Neutrophil (primary cell): ENCODE measurements around the gene VGLL4.
"Not testable (repeated sequence)": the region's sequence is repeated elsewhere in the genome, so short reads cannot be mapped to it uniquely, and the experiment has no call there.

Source experiments
- H3K27ac ChIP-seq: fragments of 200-600 bp; sonication (generic); 2 replicates; pipeline ENCODE4 v1.5.1; 2016; ENCODE audit warnings: mild to moderate bottlenecking, moderate library complexity
- H3K27me3 ChIP-seq: fragments of 200-600 bp; sonication (generic); 2 replicates; pipeline ENCODE4 v1.6.0; 2016; ENCODE audit warnings: mild to moderate bottlenecking
- H3K36me3 ChIP-seq: fragments of 200-600 bp; sonication (generic); 2 replicates; pipeline ENCODE4 v1.5.1; 2017
- H3K4me1 ChIP-seq, 2 experiments: fragments of 200-600 bp in 1 of 2; sonication (generic) in 1 of 2; 1 replicate in 1 of 2; 2 replicates in 1 of 2; pipeline versions ENCODE4 v1.5.1 to v1.6.1; 2013 to 2016; ENCODE audit warnings: low read depth in 1 of 2, low read length in 1 of 2, mild to moderate bottlenecking in 1 of 2, moderate library complexity in 1 of 2; ENCODE audit not compliant: control insufficient read depth in 1 of 2, insufficient read depth in 1 of 2
- H3K4me3 ChIP-seq, 2 experiments: fragments of 200-600 bp in 1 of 2; sonication (generic) in 1 of 2; 1 replicate in 1 of 2; 2 replicates in 1 of 2; pipeline ENCODE4 v1.5.1; 2013 to 2016; ENCODE audit warnings: low read depth in 1 of 2, low read length in 1 of 2, mild to moderate bottlenecking in 1 of 2, moderate library complexity in 1 of 2
- H3K9me3 ChIP-seq: fragments of 200-600 bp; sonication (generic); 2 replicates; pipeline ENCODE4 v1.5.1; 2016
- CTCF ChIP-seq: fragments of 200-600 bp; sonication (generic); IDR thresholded peaks from 2 replicates; pipeline ENCODE4 v1.5.1; 2016; ENCODE audit warnings: antibody characterized with exemption

The VGLL4 gene

GRCh38 chr3:11600501-11601282, 43.0 kb downstream of the VGLL4 start:
- TF ChIP-seq CTCF: no peak
- Histone ChIP-seq H3K27ac (no peak overlapping the region), H3K36me3 (peaks cover 10% of the 10 kb centered on the region), H3K9me3 (no peaks in the 10 kb centered on the region), H3K4me3 (no peak overlapping the region), H3K4me1 (peaks cover 0 to 4% of the 10 kb centered on the region in 2 experiments), H3K27me3 (no peaks in the 10 kb centered on the region)

GRCh38 chr3:11596387-11596786, 47.3 kb downstream of the VGLL4 start:
- Histone ChIP-seq H3K9me3 (no peaks in the 10 kb centered on the region), H3K27ac (no peak overlapping the region), H3K4me1 (peaks cover 2 to 4% of the 10 kb centered on the region in 2 experiments), H3K4me3 (no peak overlapping the region), H3K27me3 (no peaks in the 10 kb centered on the region), H3K36me3 (peaks cover 10% of the 10 kb centered on the region)
- no peak for TF ChIP-seq CTCF

- H3K27me3 ChIP-seq, H3K4me3 ChIP-seq, H3K4me1 ChIP-seq, H3K36me3 ChIP-seq, H3K9me3 ChIP-seq, H3K27ac ChIP-seq: not testable (repeated sequence)
These were observed 48.7 kb downstream of the VGLL4 start for GRCh38 chr3:11595024-11595423.

GRCh38 chr3:11593318-11594034, 50.2 kb downstream of the VGLL4 start:
- Histone ChIP-seq H3K9me3 (no peaks in the 10 kb centered on the region), H3K27me3 (no peaks in the 10 kb centered on the region), H3K36me3 (no peaks in the 10 kb centered on the region), H3K27ac (no peak overlapping the region), H3K4me1 (peaks cover 4 to 12% of the 10 kb centered on the region in 2 experiments), H3K4me3 (no peak overlapping the region)
- TF ChIP-seq CTCF: no peak

GRCh38 chr3:11592445-11593298, 51.0 kb downstream of the VGLL4 start:
- Histone ChIP-seq H3K4me3 (no peak overlapping the region), H3K4me1 (peaks cover 4 to 12% of the 10 kb centered on the region in 2 experiments)
- no peak for TF ChIP-seq CTCF

More at GRCh38 chr3:11592445-11593298, 51.0 kb downstream of the VGLL4 start:
- no peaks in the 10 kb centered on the region for H3K9me3 ChIP-seq
- H3K36me3 ChIP-seq: no peaks in the 10 kb centered on the region
- no peak overlapping the region for H3K27ac ChIP-seq
- H3K27me3 ChIP-seq: no peaks in the 10 kb centered on the region
